Mesenchymal stem cell (in vitro differentiated cells and primary cell): Measurements from ENCODE around the gene LYPLA2.

ENCODE experiments used
- DNase-seq: peaks from one replicate; pipeline ENCODE4 v3.0.0-alpha.2; 2013
- H2AFZ ChIP-seq: one replicate; pipeline ENCODE4 v1.6.1; 2013; ENCODE audit warnings: low read depth, mild to moderate bottlenecking, control low read depth, inconsistent platforms, low read length, moderate library complexity
- H2AK5ac ChIP-seq: 2 replicates; pipeline ENCODE4 v1.6.1; 2013; ENCODE audit warnings: low read length, moderate library complexity, mild to moderate bottlenecking, inconsistent platforms; ENCODE audit not compliant: severe bottlenecking
- H2BK120ac ChIP-seq: one replicate; pipeline ENCODE4 v1.6.1; 2013; ENCODE audit warnings: low read depth, mild to moderate bottlenecking, inconsistent platforms, low read length, moderate library complexity
- H2BK12ac ChIP-seq, 2 experiments: one replicate each; pipeline ENCODE4 v1.6.1; 2013; ENCODE audit warnings: inconsistent platforms in 2 of 2, low read length in 2 of 2, mild to moderate bottlenecking in 2 of 2, moderate library complexity in 2 of 2, control low read depth in 1 of 2
- H2BK15ac ChIP-seq: one replicate; pipeline ENCODE4 v1.6.1; 2013; ENCODE audit warnings: mild to moderate bottlenecking, low read depth, inconsistent platforms; ENCODE audit not compliant: poor library complexity, severe bottlenecking
- H2BK5ac ChIP-seq: 2 replicates; pipeline ENCODE4 v1.6.1; 2013; ENCODE audit warnings: low read depth, mild to moderate bottlenecking, low read length, control low read depth, inconsistent platforms; ENCODE audit not compliant: poor library complexity, severe bottlenecking
- H3K14ac ChIP-seq, 2 experiments: one replicate each; pipeline ENCODE4 v1.6.1; 2013; ENCODE audit warnings: inconsistent platforms in 2 of 2, low read length in 2 of 2, control low read depth in 1 of 2, mild to moderate bottlenecking in 1 of 2, moderate library complexity in 1 of 2
- H3K18ac ChIP-seq, 2 experiments: one replicate each; pipeline ENCODE4 v1.6.1; 2013; ENCODE audit warnings: inconsistent platforms in 2 of 2, low read length in 2 of 2, control low read depth in 1 of 2, low read depth in 1 of 2, mild to moderate bottlenecking in 1 of 2
- H3K23ac ChIP-seq, 2 experiments: one replicate each; pipeline ENCODE4 v1.6.1; 2013; ENCODE audit warnings: inconsistent platforms in 2 of 2, low read length in 2 of 2, mild to moderate bottlenecking in 2 of 2, moderate library complexity in 2 of 2, control low read depth in 1 of 2
- H3K27ac ChIP-seq: 2 replicates; pipeline ENCODE4 v1.5.1; 2013; ENCODE audit warnings: mild to moderate bottlenecking, moderate library complexity, low read length, control low read depth, inconsistent platforms; ENCODE audit not compliant: poor library complexity, severe bottlenecking
- H3K27me3 ChIP-seq, 2 experiments: 2 replicates each; pipeline versions ENCODE4 v1.6.1 to v1.7.0; 2013; ENCODE audit warnings: low read length in 2 of 2, mild to moderate bottlenecking in 2 of 2, moderate library complexity in 2 of 2, control low read depth in 1 of 2, inconsistent platforms in 1 of 2; ENCODE audit not compliant: control insufficient read depth in 1 of 2, insufficient read depth in 1 of 2
- H3K36me3 ChIP-seq, 2 experiments: 2 replicates each; pipeline versions ENCODE4 v1.6.1 to v1.7.0; 2013; ENCODE audit warnings: low read length in 2 of 2, control low read depth in 1 of 2, inconsistent platforms in 1 of 2, low read depth in 1 of 2, mild to moderate bottlenecking in 1 of 2; ENCODE audit not compliant: insufficient read depth in 2 of 2, control insufficient read depth in 1 of 2
- H3K4ac ChIP-seq, 2 experiments: one replicate each; pipeline ENCODE4 v1.6.1; 2013; ENCODE audit warnings: inconsistent platforms in 2 of 2, low read length in 2 of 2, mild to moderate bottlenecking in 2 of 2, moderate library complexity in 2 of 2, control low read depth in 1 of 2, low read depth in 1 of 2
- H3K4me1 ChIP-seq: 2 replicates; pipeline ENCODE4 v1.6.1; 2013; ENCODE audit warnings: low read depth, low read length, control low read depth; ENCODE audit not compliant: control insufficient read depth, insufficient read depth
- H3K4me2 ChIP-seq: 2 replicates; pipeline ENCODE4 v1.6.1; 2013; ENCODE audit warnings: low read length, mild to moderate bottlenecking, inconsistent platforms; ENCODE audit not compliant: poor library complexity, severe bottlenecking
- H3K4me3 ChIP-seq, 2 experiments: 2 replicates each; pipeline versions ENCODE4 v1.5.1 to v1.7.0; 2013; ENCODE audit warnings: low read length in 2 of 2, mild to moderate bottlenecking in 2 of 2, control low read depth in 1 of 2, low read depth in 1 of 2; ENCODE audit not compliant: insufficient read depth in 1 of 2
- H3K79me1 ChIP-seq: replicated peaks from 2 replicates; pipeline ENCODE4 v1.6.1; 2013; ENCODE audit warnings: mild to moderate bottlenecking, control low read depth, low read length, inconsistent platforms; ENCODE audit not compliant: poor library complexity, severe bottlenecking
- H3K9ac ChIP-seq: 2 replicates; pipeline ENCODE4 v1.7.0; 2013; ENCODE audit warnings: mild to moderate bottlenecking, low read length, moderate library complexity
- H3K9me3 ChIP-seq: 2 replicates; pipeline ENCODE4 v1.7.0; 2013; ENCODE audit warnings: mild to moderate bottlenecking, low read length; ENCODE audit not compliant: control insufficient read depth
- H4K8ac ChIP-seq: one replicate; pipeline ENCODE4 v1.6.1; 2013; ENCODE audit warnings: inconsistent platforms, mild to moderate bottlenecking, low read length, moderate library complexity
- H4K91ac ChIP-seq: one replicate; pipeline ENCODE4 v1.6.1; 2013; ENCODE audit warnings: mild to moderate bottlenecking, low read length, inconsistent platforms
- WGBS: methylation state at CpG from one replicate; pipeline ENCODE4 v1.1.7; 2013; ENCODE audit warnings: mixed read lengths; 5-methylcytosine and 5-hydroxymethylcytosine counted together

Gene LYPLA2

GRCh38 chr1:23799255-23799569 is 8.3 kb downstream of the LYPLA2 start:
- 43% methylated on average over 7 of the region's 7 CpGs for WGBS

GRCh38 chr1:23799570-23800399 is 8.8 kb downstream of the LYPLA2 start:
- H2BK15ac ChIP-seq = peak overlapping the region; percentile 54
- H3K4ac ChIP-seq = peak overlapping the region; percentile 79 to 96
- H3K4me3 ChIP-seq = peak overlapping the region; percentile 68 to 94
- under 1% methylated on average over 45 of the region's 48 CpGs for WGBS
- H3K4me1 ChIP-seq = peaks cover 25% of the 10 kb centered on the region
- peak overlapping the region; percentile 90 for H4K8ac ChIP-seq
- peak overlapping the region; percentile 85 to 95 for H3K18ac ChIP-seq
- peak overlapping the region; percentile 90 for H3K9ac ChIP-seq
- peak overlapping the region; percentile 62 to 82 for H2BK12ac ChIP-seq
- DNase-seq = peak; percentile 85
- no peaks in the 10 kb centered on the region for H3K9me3 ChIP-seq
- peaks cover 43 to 50% of the 10 kb centered on the region in 2 experiments for H3K36me3 ChIP-seq
- H2AFZ ChIP-seq = peak overlapping the region; percentile 29
- peak overlapping the region; percentile 78 for H2AK5ac ChIP-seq
- H4K91ac ChIP-seq = peak overlapping the region; percentile 98
- peak overlapping the region; percentile 91 for H3K27ac ChIP-seq
- peaks cover 30% of the 10 kb centered on the region for H3K79me1 ChIP-seq
- peak overlapping the region; percentile 81 for H2BK120ac ChIP-seq
- H3K14ac ChIP-seq = peak overlapping the region in 1 of 2 experiments; percentile 86
- peak overlapping the region; percentile 74 for H3K4me2 ChIP-seq
- no peaks in the 10 kb centered on the region for H3K27me3 ChIP-seq
- peak overlapping the region in 1 of 2 experiments; percentile 48 for H3K23ac ChIP-seq
- peak overlapping the region; percentile 58 for H2BK5ac ChIP-seq

More at GRCh38 chr1:23799255-23799569, 8.3 kb downstream of the LYPLA2 start:
- H3K27me3 ChIP-seq = no peaks in the 10 kb centered on the region
- no peak overlapping the region for H3K14ac ChIP-seq
- peak overlapping the region; percentile 12 for H2AK5ac ChIP-seq
- H3K27ac ChIP-seq = peak overlapping the region; percentile 91
- peak overlapping the region; percentile 74 for H3K4me2 ChIP-seq
- no peak overlapping the region for H3K23ac ChIP-seq
- peak overlapping the region; percentile 90 for H3K9ac ChIP-seq
- no peak for DNase-seq
- no peak overlapping the region for H2BK5ac ChIP-seq
- H2BK12ac ChIP-seq = peak overlapping the region in 1 of 2 experiments; percentile 75
- peaks cover 31% of the 10 kb centered on the region for H3K79me1 ChIP-seq
- H3K4me1 ChIP-seq = peaks cover 26% of the 10 kb centered on the region
- peak overlapping the region; percentile 54 for H2BK15ac ChIP-seq
- peak overlapping the region; percentile 31 to 85 for H3K18ac ChIP-seq
- H3K4ac ChIP-seq = peak overlapping the region in 1 of 2 experiments; percentile 79
- H4K8ac ChIP-seq = peak overlapping the region; percentile 69
- H2AFZ ChIP-seq = no peak overlapping the region
- H3K36me3 ChIP-seq = peaks cover 42 to 54% of the 10 kb centered on the region in 2 experiments
- H3K4me3 ChIP-seq = peak overlapping the region; percentile 68 to 94
- H4K91ac ChIP-seq = peak overlapping the region; percentile 98
- H3K9me3 ChIP-seq = no peaks in the 10 kb centered on the region
- H2BK120ac ChIP-seq = peak overlapping the region; percentile 77

- Histone ChIP-seq H4K8ac (peak within 1 kb of the TSS; percentile 90), H3K4me1 (peaks cover 25% of the 10 kb centered on the region), H3K4me2 (peak within 1 kb of the TSS; percentile 74), H3K18ac (peak within 1 kb of the TSS; percentile 84 to 95), H3K36me3 (peaks cover 42 to 50% of the 10 kb centered on the region in 2 experiments), H3K79me1 (peaks cover 29% of the 10 kb centered on the region), H3K9me3 (no peaks in the 10 kb centered on the region), H3K14ac (peak within 1 kb of the TSS in 1 of 2 experiments; percentile 86), H2BK12ac (peak within 1 kb of the TSS; percentile 62 to 82), H2AFZ (peak within 1 kb of the TSS; percentile 29), H3K27ac (peak within 1 kb of the TSS; percentile 91), H3K27me3 (no peaks in the 10 kb centered on the region), H3K9ac (peak within 1 kb of the TSS; percentile 90), H3K4me3 (peak within 1 kb of the TSS; percentile 68 to 94), H2BK120ac (peak within 1 kb of the TSS; percentile 81), H3K23ac (peak within 1 kb of the TSS in 1 of 2 experiments; percentile 48), H2BK15ac (peak within 1 kb of the TSS; percentile 71), H4K91ac (peak within 1 kb of the TSS; percentile 98), H2BK5ac (peak within 1 kb of the TSS; percentile 58), H2AK5ac (peak within 1 kb of the TSS; percentile 78), H3K4ac (peak within 1 kb of the TSS; percentile 69 to 96)
- 2% methylated on average over 78 of the region's 82 CpGs for WGBS
- DNase-seq = peak; percentile 95
Measured at GRCh38 chr1:23800400-23801337, 9.7 kb downstream of the LYPLA2 start, which contains the start of gene GALE. TSS of gene GALE (minus strand) at chr1:23800754. CDS start at chr1:23799007, 1,747 bp downstream.
